Measurements from ENCODE around the gene RNF19B. TPM values are rescaled to one million over a fixed set of nuclear protein-coding genes. Genes with fewer than 3 reads are reported as not detected.

Gene RNF19B
- total and polyA plus RNA-seq, 12 donors: 4.7 to 36.5 (median 23.0) TPM

GRCh38 chr1:32888677-32889420 is 75.8 kb downstream of the RNF19B start:
- intact Hi-C loops (cut with DNase I): no loop called here
- Histone ChIP-seq H3K4me3 (no peak overlapping the region), H3K4me1 (replicated peaks in 1 of 2) (peaks cover 11 to 20% of the 10 kb centered on the region in 2 donors), H3K36me3 (replicated peaks in 1 of 2) (no peaks in the 10 kb centered on the region), H3K27me3 (peaks cover 36% of the 10 kb centered on the region), H3K27ac (no peak overlapping the region), H3K9me3 (replicated peaks in 1 of 3) (no peaks in the 10 kb centered on the region)
- no peak for DNase-seq
- WGBS, 4 donors: 88 to 92% (median 90%) methylated on average over 17 to 24 of the region's 24 CpGs
- no peak for TF ChIP-seq POLR2A (IDR thresholded peaks at IDR 0.05)
- no peak for TF ChIP-seq CTCF (IDR thresholded peaks at IDR 0.05)

- Histone ChIP-seq H3K4me3 (no peak overlapping the region), H3K36me3 (replicated peaks in 1 of 2) (no peaks in the 10 kb centered on the region), H3K27ac (no peak overlapping the region), H3K4me1 (replicated peaks in 1 of 2) (peaks cover 4 to 14% of the 10 kb centered on the region in 2 donors), H3K27me3 (peaks cover 36% of the 10 kb centered on the region), H3K9me3 (replicated peaks in 1 of 3) (no peaks in the 10 kb centered on the region)
- intact Hi-C loops (cut with DNase I): no loop called here
- DNase-seq: no peak
- no peak for TF ChIP-seq POLR2A (IDR thresholded peaks at IDR 0.05)
- TF ChIP-seq CTCF (IDR thresholded peaks at IDR 0.05): no peak
- WGBS, 4 donors: 58 to 71% (median 63%) methylated on average over 3 of the region's 3 CpGs
These were observed 76.5 kb downstream of the RNF19B start for GRCh38 chr1:32888134-32888533.

GRCh38 chr1:32887623-32888022 is 77.0 kb downstream of the RNF19B start:
- 76 to 83% (median 76%) methylated on average over 12 of the region's 12 CpGs for WGBS, 4 donors
- Histone ChIP-seq H3K36me3 (replicated peaks in 1 of 2) (no peaks in the 10 kb centered on the region), H3K4me1 (replicated peaks in 1 of 2) (peaks cover 0 to 9% of the 10 kb centered on the region in 2 donors), H3K27me3 (peaks cover 31% of the 10 kb centered on the region), H3K27ac (no peak overlapping the region), H3K9me3 (replicated peaks in 1 of 3) (no peaks in the 10 kb centered on the region), H3K4me3 (no peak overlapping the region)
- intact Hi-C loops (cut with DNase I): no loop called here
- TF ChIP-seq CTCF (IDR thresholded peaks at IDR 0.05): no peak
- TF ChIP-seq POLR2A (IDR thresholded peaks at IDR 0.05): no peak
- no peak for DNase-seq

- 35 to 45% (median 37%) methylated on average over 3 to 19 of the region's 19 CpGs for WGBS, 4 donors
- no peak for DNase-seq
- H3K27ac ChIP-seq: no peak overlapping the region
- peaks cover 24% of the 10 kb centered on the region for H3K27me3 ChIP-seq
- TF ChIP-seq CTCF (IDR thresholded peaks at IDR 0.05) (no peak), POLR2A (IDR thresholded peaks at IDR 0.05) (no peak)
- H3K4me1 ChIP-seq (replicated peaks in 1 of 2): peaks cover 0 to 8% of the 10 kb centered on the region in 2 donors
- H3K36me3 ChIP-seq (replicated peaks in 1 of 2): no peaks in the 10 kb centered on the region
- intact Hi-C loops (cut with DNase I): no loop called here
- H3K4me3 ChIP-seq: no peak overlapping the region
- no peaks in the 10 kb centered on the region for H3K9me3 ChIP-seq (replicated peaks in 1 of 3)
These were observed 77.7 kb downstream of the RNF19B start for GRCh38 chr1:32886828-32887414.

Other genes with a start within 250 kb of the RNF19B start
- 100 to 1,000 TPM in 5 of 9 donors, 10 to 100 TPM in 4; 73.9 to 190 (median 103) TPM for gene YARS1, start 147.5 kb downstream of the RNF19B start, total RNA-seq
- gene YARS1, start 147.5 kb downstream of the RNF19B start, polyA plus RNA-seq: 100 to 1,000 TPM in 1 of 3 donors, 10 to 100 TPM in 2; 55.5 to 183 (median 56.1) TPM
- gene S100PBP, start 147.2 kb downstream of the RNF19B start, total RNA-seq: 10 to 100 TPM; 14.0 to 50.1 (median 38.1) TPM
- gene S100PBP, start 147.2 kb downstream of the RNF19B start, polyA plus RNA-seq: 10 to 100 TPM; 14.0 to 45.9 (median 22.4) TPM
- gene FNDC5, start 93.9 kb downstream of the RNF19B start, total RNA-seq: 10 to 100 TPM; 12.6 to 72.0 (median 43.2) TPM
- gene FNDC5, start 93.9 kb downstream of the RNF19B start, polyA plus RNA-seq: 10 to 100 TPM; 15.8 to 67.3 (median 34.8) TPM
- gene HPCA, start 78.3 kb downstream of the RNF19B start, total RNA-seq: under 1 TPM in 3 of 9 donors, not detected in 6; 0.17 to 0.70 (median 0.28) TPM
- 1 to 10 TPM in 1 of 3 donors, under 1 TPM in 2; 0.54 to 3.1 (median 0.70) TPM for gene HPCA, start 78.3 kb downstream of the RNF19B start, polyA plus RNA-seq
- gene TMEM54, start 63.4 kb downstream of the RNF19B start, total RNA-seq: 100 to 1,000 TPM in 1 of 9 donors, 10 to 100 TPM in 7, 1 to 10 TPM in 1; 1.3 to 123 (median 21.4) TPM
- gene TMEM54, start 63.4 kb downstream of the RNF19B start, polyA plus RNA-seq: 10 to 100 TPM in 2 of 3 donors, 1 to 10 TPM in 1; 4.1 to 23.2 (median 19.2) TPM
- gene AK2, start 72.1 kb upstream of the RNF19B start, total RNA-seq: 100 to 1,000 TPM; 105 to 193 (median 145) TPM
- gene AK2, start 72.1 kb upstream of the RNF19B start, polyA plus RNA-seq: 100 to 1,000 TPM in 1 of 3 donors, 10 to 100 TPM in 2; 55.3 to 245 (median 75.7) TPM
- gene AZIN2, start 116.3 kb upstream of the RNF19B start, total RNA-seq: 10 to 100 TPM in 6 of 9 donors, 1 to 10 TPM in 3; 5.1 to 18.9 (median 10.8) TPM
- gene AZIN2, start 116.3 kb upstream of the RNF19B start, polyA plus RNA-seq: 10 to 100 TPM in 1 of 3 donors, 1 to 10 TPM in 2; 2.3 to 14.7 (median 7.8) TPM
- gene TRIM62, start 217.2 kb upstream of the RNF19B start, total RNA-seq: 10 to 100 TPM in 5 of 9 donors, 1 to 10 TPM in 4; 3.7 to 19.5 (median 10.3) TPM
- 10 to 100 TPM in 1 of 3 donors, 1 to 10 TPM in 2; 6.7 to 13.2 (median 8.7) TPM for gene TRIM62, start 217.2 kb upstream of the RNF19B start, polyA plus RNA-seq